ENCODE data around the gene TMEM176B.
"Not testable (repeated sequence)": the region's sequence is repeated elsewhere in the genome, so short reads cannot be mapped to it uniquely, and the experiment has no call there.

The TMEM176B gene

DNA sequence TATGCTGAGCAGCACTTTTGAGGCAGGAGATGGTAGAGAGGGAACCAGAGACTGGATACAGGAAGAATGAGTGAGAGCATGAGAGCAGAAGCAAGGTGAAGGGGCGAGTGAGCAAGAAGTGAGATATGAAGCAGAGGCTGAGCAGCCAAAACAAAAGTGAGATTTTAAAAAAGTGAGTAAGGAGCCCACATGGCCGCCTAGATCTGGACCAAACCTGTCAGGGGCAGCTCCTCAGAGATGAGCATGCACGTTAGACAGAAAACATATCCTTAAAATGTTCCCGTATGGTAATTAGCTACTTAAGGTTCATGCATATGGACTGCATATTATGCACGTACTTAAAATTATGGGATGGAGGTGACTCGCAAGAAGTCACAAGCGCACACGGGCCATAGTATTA is 22.9 kb upstream of the TMEM176B start:
- no peak for DNase-seq (ENCODE audit: low read depth)

DNA sequence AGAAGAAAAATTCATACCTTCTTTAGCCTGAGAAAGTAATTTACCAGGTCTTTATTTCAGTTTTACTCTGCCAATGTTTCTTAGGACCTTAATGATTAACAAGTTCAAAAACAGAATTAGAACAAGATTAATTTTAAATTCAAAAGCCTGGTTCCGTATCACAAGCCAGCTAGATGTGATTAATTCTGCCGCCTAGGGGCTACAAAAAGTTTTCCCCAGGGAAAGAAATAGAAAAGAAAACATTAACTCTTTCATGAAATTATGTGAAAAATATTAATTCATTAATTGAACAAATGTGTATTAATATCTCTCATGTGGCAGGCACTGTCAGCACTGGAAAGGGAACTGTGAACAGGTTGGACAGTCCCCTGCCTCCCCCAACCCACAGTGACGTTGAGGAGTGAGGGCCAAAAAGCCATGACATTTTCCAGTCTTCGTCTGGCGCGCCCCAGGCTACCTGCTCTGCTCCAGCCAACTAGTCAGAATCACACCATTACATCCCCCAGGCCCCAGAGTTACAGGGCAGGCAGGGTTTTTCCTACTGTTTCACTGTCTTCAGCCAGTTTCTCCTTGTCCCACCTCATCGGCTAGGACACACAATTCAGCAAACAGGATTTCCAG is 20.5 kb upstream of the TMEM176B start:
- DNase-seq (ENCODE audit: low read depth): no peak

- no peak for DNase-seq (ENCODE audit: low read depth)
These were observed 20.0 kb upstream of the TMEM176B start for GRCh38 chr7:150820148-150820547.

DNA sequence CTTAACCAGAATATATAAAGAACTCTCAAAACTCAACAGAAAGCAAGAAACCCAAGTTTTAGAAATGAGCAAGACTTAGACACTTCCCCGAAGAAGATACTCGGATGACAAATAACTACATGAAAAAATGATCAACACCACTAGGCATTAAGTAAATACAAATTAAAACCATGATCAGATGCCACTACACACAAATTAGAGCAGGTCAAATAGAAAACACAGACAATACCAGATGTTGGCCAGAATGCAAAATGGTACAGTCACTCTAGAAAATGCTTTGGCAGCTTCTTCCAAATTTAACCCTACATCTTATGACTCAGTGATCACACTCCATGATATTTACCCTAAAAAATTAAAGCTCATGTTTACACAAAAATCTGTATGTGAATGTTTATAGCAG is 18.8 kb upstream of the TMEM176B start:
- DNase-seq (ENCODE audit: low read depth): no peak

DNA sequence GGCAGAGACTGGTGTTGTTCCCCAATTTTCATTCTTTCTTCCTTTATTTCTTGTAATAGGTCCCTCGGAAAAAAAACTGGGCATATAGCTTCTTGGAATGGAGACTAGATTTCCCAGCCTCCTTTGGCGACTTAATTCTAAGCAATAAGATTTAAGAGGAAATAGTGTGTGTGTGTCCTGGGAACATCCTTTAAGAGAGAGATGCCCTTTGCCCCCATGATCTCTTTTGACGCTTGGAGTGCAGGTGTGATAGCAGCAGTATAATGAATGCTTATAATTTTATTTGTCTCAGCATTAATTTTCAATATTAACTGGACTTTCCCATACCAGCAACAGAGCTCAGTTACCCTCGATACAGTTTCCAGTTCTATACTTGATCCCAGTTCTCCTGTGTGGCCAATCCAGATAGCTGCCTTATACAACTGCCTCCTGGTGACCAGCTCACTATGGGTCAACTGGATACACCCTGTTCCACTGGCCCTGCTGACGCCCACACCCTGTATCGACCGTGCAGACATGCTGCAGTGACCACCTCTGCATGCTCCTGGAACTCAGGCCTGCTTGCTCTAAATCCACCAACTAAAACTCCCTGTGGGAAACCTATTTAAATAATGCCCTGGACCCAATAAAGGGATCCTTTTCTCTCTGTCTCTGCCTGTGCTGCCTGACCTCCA is 14.3 kb upstream of the TMEM176B start:
- no peak for DNase-seq (ENCODE audit: low read depth)

GRCh38 chr7:150807616-150808438 is 7.7 kb upstream of the TMEM176B start:
- not testable (repeated sequence) for DNase-seq (ENCODE audit: low read depth)

GRCh38 chr7:150806863-150807262 is 6.7 kb upstream of the TMEM176B start:
- DNase-seq (ENCODE audit: low read depth): no peak

- DNase-seq (ENCODE audit: low read depth): no peak
These were observed 6.3 kb upstream of the TMEM176B start for GRCh38 chr7:150806454-150806853.

- no peak for DNase-seq (ENCODE audit: low read depth)
These were observed 5.7 kb upstream of the TMEM176B start for GRCh38 chr7:150805864-150806263.

DNA sequence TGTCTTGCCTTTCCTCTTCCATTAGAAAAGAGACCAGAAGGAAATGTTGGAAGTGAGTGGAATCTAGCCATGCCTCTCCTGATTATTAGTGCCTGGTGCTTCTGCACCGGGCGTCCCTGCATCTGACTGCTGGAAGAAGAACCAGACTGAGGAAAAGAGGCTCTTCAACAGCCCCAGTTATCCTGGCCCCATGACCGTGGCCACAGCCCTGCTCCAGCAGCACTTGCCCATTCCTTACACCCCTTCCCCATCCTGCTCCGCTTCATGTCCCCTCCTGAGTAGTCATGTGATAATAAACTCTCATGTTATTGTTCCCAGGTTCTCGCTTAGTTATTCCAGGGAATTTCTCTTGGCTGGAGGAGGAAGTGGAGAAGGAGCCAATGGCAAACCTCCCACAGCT is 4.6 kb upstream of the TMEM176B start:
- no peak for DNase-seq (ENCODE audit: low read depth)

DNA sequence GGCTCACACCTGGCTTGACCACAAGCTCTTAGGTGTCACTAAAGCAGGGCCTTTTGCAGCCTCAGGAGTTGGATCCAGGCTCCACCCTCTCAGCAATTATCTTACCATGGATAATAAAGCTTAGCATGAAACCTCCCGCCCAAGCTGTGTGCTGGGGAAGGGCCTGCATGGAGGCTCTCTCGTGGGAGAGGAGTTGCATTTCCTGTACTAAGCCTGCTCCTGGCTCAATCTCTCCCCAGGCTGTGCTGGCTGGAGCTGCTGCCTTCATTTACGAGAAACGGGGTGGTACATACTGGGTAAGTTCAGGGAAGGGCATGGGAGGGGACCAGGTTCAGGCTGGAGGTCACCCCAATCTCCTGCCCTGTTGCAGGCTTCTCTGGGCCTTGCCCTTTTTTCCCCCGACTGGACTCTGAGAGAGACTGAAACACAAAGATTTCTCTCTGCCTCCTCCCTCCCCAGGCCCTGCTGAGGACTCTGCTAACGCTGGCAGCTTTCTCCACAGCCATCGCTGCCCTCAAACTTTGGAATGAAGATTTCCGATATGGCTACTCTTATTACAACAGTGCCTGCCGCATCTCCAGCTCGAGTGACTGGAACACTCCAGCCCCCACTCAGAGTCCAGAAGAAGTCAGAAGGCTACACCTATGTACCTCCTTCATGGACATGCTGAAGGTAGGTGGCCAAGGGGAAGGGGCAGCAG is 3.1 kb upstream of the TMEM176B start:
- no peak for DNase-seq (ENCODE audit: low read depth)

- no peak for DNase-seq (ENCODE audit: low read depth)
These were observed 2.0 kb upstream of the TMEM176B start for GRCh38 chr7:150801946-150802771.

DNA sequence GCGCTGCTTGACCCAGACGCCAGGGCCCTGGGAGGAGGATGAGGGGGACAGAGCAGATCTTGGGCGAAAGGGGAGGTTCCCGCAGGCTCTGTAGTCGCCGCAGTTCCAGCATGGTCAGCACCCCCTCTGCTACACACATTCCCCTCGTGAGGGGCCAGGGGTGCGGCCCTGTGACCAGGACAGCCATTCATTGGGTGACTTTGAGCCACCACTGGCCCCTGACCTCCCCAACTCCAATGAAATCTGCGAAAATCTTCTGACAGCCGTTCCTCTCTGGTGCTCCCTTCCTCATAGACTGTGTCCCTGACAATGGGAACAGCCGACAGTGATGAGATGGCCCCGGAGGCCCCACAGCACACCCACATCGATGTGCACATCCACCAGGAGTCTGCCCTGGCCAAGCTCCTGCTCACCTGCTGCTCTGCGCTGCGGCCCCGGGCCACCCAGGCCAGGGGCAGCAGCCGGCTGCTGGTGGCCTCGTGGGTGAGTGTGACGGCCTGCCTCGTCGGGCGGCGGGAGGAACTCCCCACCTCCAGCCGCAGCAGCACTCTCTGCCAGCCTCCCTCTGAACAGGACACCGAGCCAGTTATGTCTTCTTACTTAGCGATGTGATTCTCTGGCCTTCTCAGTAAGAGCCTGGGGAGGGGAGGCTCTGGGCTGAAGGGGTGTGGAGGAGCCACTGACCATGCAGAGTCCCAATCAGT is 1.2 kb upstream of the TMEM176B start:
- DNase-seq (ENCODE audit: low read depth): no peak

GRCh38 chr7:150800581-150801241 is 547 bp upstream of the TMEM176B start, which contains the start of gene TMEM176A:
Gene TMEM176A (plus strand): TSS chr7:150800769. CDS start chr7:150801551, 782 bp downstream.
- DNase-seq (ENCODE audit: low read depth): peak; percentile 6

- DNase-seq (ENCODE audit: low read depth): no peak
These were observed 1.0 kb downstream of the TMEM176B start for GRCh38 chr7:150799156-150799555.

GRCh38 chr7:150797661-150798060 is 2.5 kb downstream of the TMEM176B start:
- DNase-seq (ENCODE audit: low read depth): no peak

DNA sequence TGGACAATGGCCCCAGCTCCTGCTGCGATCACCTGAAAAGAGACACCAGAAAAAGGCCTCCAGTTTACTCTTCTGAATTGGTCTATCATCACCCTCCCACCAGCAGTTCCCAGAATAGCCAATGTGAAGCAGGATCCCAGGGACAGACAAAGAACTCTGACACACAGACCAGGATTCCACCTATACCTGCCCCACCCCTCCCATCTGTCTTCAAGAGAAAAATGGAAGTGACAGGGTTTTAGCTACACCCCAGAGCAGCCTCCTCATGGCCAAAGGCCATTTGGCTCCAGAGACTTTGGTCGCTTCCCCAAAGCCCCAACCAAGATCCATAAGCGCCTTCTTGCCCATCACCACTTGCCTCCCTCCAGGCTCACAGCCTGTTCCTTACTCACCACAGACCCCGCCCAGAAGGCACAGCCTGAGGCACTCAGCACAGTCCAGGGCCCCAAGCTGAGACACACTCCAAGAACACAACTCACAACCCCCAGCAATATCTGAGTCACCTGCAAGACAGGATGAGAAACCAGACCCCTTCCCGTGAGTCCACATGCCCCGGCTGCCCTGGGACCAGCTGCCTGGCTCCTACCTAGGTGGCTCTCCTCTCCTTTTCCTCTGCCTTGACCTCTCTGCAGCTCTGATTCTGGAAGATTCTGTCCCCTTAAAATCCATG is 6.5 kb downstream of the TMEM176B start:
- DNase-seq (ENCODE audit: low read depth): no peak

- DNase-seq (ENCODE audit: low read depth): no peak
These were observed 8.3 kb downstream of the TMEM176B start for GRCh38 chr7:150791746-150792452.

DNA sequence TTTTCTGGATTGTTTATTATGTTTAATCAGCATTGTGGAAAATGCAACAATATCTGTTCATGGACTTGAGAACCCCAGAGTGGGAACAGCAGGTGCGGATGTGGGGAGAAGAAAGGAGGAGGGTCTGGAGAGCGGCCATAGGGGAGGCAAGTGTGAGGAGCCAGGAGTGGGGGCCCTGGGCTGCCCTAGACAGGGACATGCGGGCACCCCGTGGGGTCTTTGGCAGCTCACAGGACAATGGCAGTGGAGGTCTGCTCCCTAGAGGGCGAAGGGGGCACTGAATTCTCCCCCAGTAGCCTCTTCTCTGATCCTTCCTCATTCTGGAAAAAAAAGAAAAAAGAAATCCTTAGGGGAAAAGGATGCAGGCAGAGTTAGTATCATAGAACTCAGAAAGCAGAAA is 8.9 kb downstream of the TMEM176B start:
- DNase-seq (ENCODE audit: low read depth): no peak

Measured in activated T-cell treated with anti-CD3 and anti-CD28 coated beads for 1 hour (primary cell).